ENCODE measurements around the gene CD34. TPM values are rescaled to one million over a fixed set of nuclear protein-coding genes. Genes with fewer than 3 reads are reported as not detected.

Gene CD34
- total RNA-seq, 1 donor from 2014 or later = 1.2 TPM

GRCh38 chr1:207956986-207957385, 46.1 kb upstream of the CD34 start:
- no peaks in the 10 kb centered on the region for H3K9me3 Mint-ChIP-seq
- no peak overlapping the region for H3K4me3 Mint-ChIP-seq
- no peak overlapping the region for H3K27ac Mint-ChIP-seq
- H3K4me1 Mint-ChIP-seq = peaks cover 2% of the 10 kb centered on the region
- no peak for DNase-seq (ENCODE audit: low spot score in 2 of 2, unreplicated experiment in 2 of 2)
- peaks cover 83% of the 10 kb centered on the region for H3K27me3 Mint-ChIP-seq (ENCODE audit: low read depth)
- no peak for TF ChIP-seq CTCF (IDR thresholded peaks at IDR 0.05; ENCODE audit: unreplicated experiment)
- H3K36me3 Mint-ChIP-seq = peaks cover 2% of the 10 kb centered on the region

GRCh38 chr1:207954104-207954503, 43.2 kb upstream of the CD34 start:
- no peak for DNase-seq (ENCODE audit: low spot score in 2 of 2, unreplicated experiment in 2 of 2)
- H3K27me3 Mint-ChIP-seq (ENCODE audit: low read depth) = peaks cover 62% of the 10 kb centered on the region
- H3K9me3 Mint-ChIP-seq = no peaks in the 10 kb centered on the region
- H3K27ac Mint-ChIP-seq = no peak overlapping the region
- no peak for TF ChIP-seq CTCF (IDR thresholded peaks at IDR 0.05; ENCODE audit: unreplicated experiment)
- H3K36me3 Mint-ChIP-seq = peaks cover 2% of the 10 kb centered on the region
- no peaks in the 10 kb centered on the region for H3K4me1 Mint-ChIP-seq
- H3K4me3 Mint-ChIP-seq = no peak overlapping the region

GRCh38 chr1:207952617-207953542, 42.0 kb upstream of the CD34 start:
- no peak for TF ChIP-seq CTCF (IDR thresholded peaks at IDR 0.05; ENCODE audit: unreplicated experiment)
- DNase-seq (ENCODE audit: low spot score in 2 of 2, unreplicated experiment in 2 of 2) = no peak
- no peaks in the 10 kb centered on the region for H3K9me3 Mint-ChIP-seq
- peaks cover 50% of the 10 kb centered on the region for H3K27me3 Mint-ChIP-seq (ENCODE audit: low read depth)
- H3K4me1 Mint-ChIP-seq = peaks cover 3% of the 10 kb centered on the region
- H3K4me3 Mint-ChIP-seq = no peak overlapping the region
- peaks cover 2% of the 10 kb centered on the region for H3K36me3 Mint-ChIP-seq
- no peak overlapping the region for H3K27ac Mint-ChIP-seq

GRCh38 chr1:207951652-207952051, 40.7 kb upstream of the CD34 start:
- Mint-ChIP-seq H3K36me3 (no peaks in the 10 kb centered on the region), H3K27ac (no peak overlapping the region), H3K9me3 (no peaks in the 10 kb centered on the region), H3K27me3 (ENCODE audit: low read depth) (peaks cover 38% of the 10 kb centered on the region), H3K4me3 (no peak overlapping the region), H3K4me1 (peaks cover 3% of the 10 kb centered on the region)
- DNase-seq (ENCODE audit: low spot score in 2 of 2, unreplicated experiment in 2 of 2) = no peak
- no peak for TF ChIP-seq CTCF (IDR thresholded peaks at IDR 0.05; ENCODE audit: unreplicated experiment)

GRCh38 chr1:207950750-207951149, 39.8 kb upstream of the CD34 start:
- H3K27me3 Mint-ChIP-seq (ENCODE audit: low read depth) = peaks cover 29% of the 10 kb centered on the region
- H3K27ac Mint-ChIP-seq = no peak overlapping the region
- H3K4me1 Mint-ChIP-seq = peaks cover 3% of the 10 kb centered on the region
- no peaks in the 10 kb centered on the region for H3K36me3 Mint-ChIP-seq
- H3K9me3 Mint-ChIP-seq = no peaks in the 10 kb centered on the region
- H3K4me3 Mint-ChIP-seq = no peak overlapping the region
- TF ChIP-seq CTCF (IDR thresholded peaks at IDR 0.05; ENCODE audit: unreplicated experiment) = no peak
- no peak for DNase-seq (ENCODE audit: low spot score in 2 of 2, unreplicated experiment in 2 of 2)

Measured in mesothelial cell of epicardium (in vitro differentiated cells).